Trophoblast cell (in vitro differentiated cells and primary cell): ENCODE data around the gene MBP.

ENCODE experiments used
- DNase-seq, 2 donors: peaks; one replicate each; pipeline ENCODE4 v3.0.0-alpha.2; 2016
- H2AFZ ChIP-seq: 2 replicates; pipeline ENCODE4 v1.6.1; 2013; ENCODE audit warnings: low read length, moderate library complexity, mild to moderate bottlenecking; ENCODE audit not compliant: insufficient read depth, poor library complexity
- H2AK5ac ChIP-seq: 2 replicates; pipeline ENCODE4 v1.6.1; 2013; ENCODE audit warnings: mild to moderate bottlenecking, low read length
- H2BK120ac ChIP-seq: 2 replicates; pipeline ENCODE4 v1.6.1; 2013; ENCODE audit warnings: low read length, mild to moderate bottlenecking, moderate library complexity; ENCODE audit not compliant: insufficient read depth, poor library complexity
- H2BK12ac ChIP-seq: 2 replicates; pipeline ENCODE4 v1.6.1; 2013; ENCODE audit warnings: mild to moderate bottlenecking, low read length, moderate library complexity
- H2BK5ac ChIP-seq: 2 replicates; pipeline ENCODE4 v1.6.1; 2013; ENCODE audit warnings: low read length, low read depth, moderate library complexity, mild to moderate bottlenecking; ENCODE audit not compliant: poor library complexity
- H3K14ac ChIP-seq: 2 replicates; pipeline ENCODE4 v1.6.1; 2013; ENCODE audit warnings: mild to moderate bottlenecking, low read length
- H3K18ac ChIP-seq: 2 replicates; pipeline ENCODE4 v1.6.1; 2013; ENCODE audit warnings: mild to moderate bottlenecking, low read length
- H3K23ac ChIP-seq: 2 replicates; pipeline ENCODE4 v1.6.1; 2013; ENCODE audit warnings: low read length
- H3K27ac ChIP-seq: 2 replicates; pipeline ENCODE4 v1.5.1; 2013; ENCODE audit warnings: low read depth, mild to moderate bottlenecking, inconsistent platforms, low read length, moderate library complexity
- H3K27me3 ChIP-seq: 2 replicates; pipeline ENCODE4 v1.6.1; 2013; ENCODE audit warnings: inconsistent platforms, mild to moderate bottlenecking, low read length, moderate library complexity; ENCODE audit not compliant: insufficient read depth
- H3K36me3 ChIP-seq, 2 experiments: 1 replicate in 1 of 2; 2 replicates in 1 of 2; pipeline ENCODE4 v1.6.1; 2013; ENCODE audit warnings: low read length in 2 of 2, mild to moderate bottlenecking in 2 of 2, moderate library complexity in 1 of 2; ENCODE audit not compliant: insufficient read depth in 2 of 2, control insufficient read depth in 1 of 2
- H3K4ac ChIP-seq: 2 replicates; pipeline ENCODE4 v1.6.1; 2013; ENCODE audit warnings: low read depth, mild to moderate bottlenecking, low read length, moderate library complexity
- H3K4me1 ChIP-seq, 2 experiments: 1 replicate in 1 of 2; 2 replicates in 1 of 2; pipeline ENCODE4 v1.6.1; 2013; ENCODE audit warnings: low read length in 2 of 2, mild to moderate bottlenecking in 2 of 2, moderate library complexity in 1 of 2; ENCODE audit not compliant: insufficient read depth in 2 of 2, control insufficient read depth in 1 of 2
- H3K4me2 ChIP-seq: 2 replicates; pipeline ENCODE4 v1.6.1; 2013; ENCODE audit warnings: inconsistent platforms, mild to moderate bottlenecking, low read length, moderate library complexity
- H3K4me3 ChIP-seq: 2 replicates; pipeline ENCODE4 v1.5.1; 2013; ENCODE audit warnings: mild to moderate bottlenecking, low read depth, low read length, inconsistent platforms
- H3K79me1 ChIP-seq: one replicate; pipeline ENCODE4 v1.6.1; 2013; ENCODE audit warnings: low read length
- H3K79me2 ChIP-seq: 2 replicates; pipeline ENCODE4 v1.6.1; 2013; ENCODE audit warnings: low read length, mild to moderate bottlenecking; ENCODE audit not compliant: control insufficient read depth, insufficient read depth, poor library complexity
- H3K9ac ChIP-seq: 2 replicates; pipeline ENCODE4 v1.6.1; 2013; ENCODE audit warnings: mild to moderate bottlenecking, low read length
- H3K9me3 ChIP-seq: 2 replicates; pipeline ENCODE4 v1.6.1; 2013; ENCODE audit warnings: low read depth, mild to moderate bottlenecking, control low read depth, inconsistent platforms, low read length; ENCODE audit not compliant: insufficient read depth
- H4K12ac ChIP-seq: 2 replicates; pipeline ENCODE4 v1.6.1; 2013; ENCODE audit warnings: low read depth, mild to moderate bottlenecking, low read length, moderate library complexity
- H4K8ac ChIP-seq: 2 replicates; pipeline ENCODE4 v1.6.1; 2013; ENCODE audit warnings: low read depth, mild to moderate bottlenecking, low read length, moderate library complexity
- H4K91ac ChIP-seq: one replicate; pipeline ENCODE4 v1.6.1; 2013; ENCODE audit warnings: low read depth, mild to moderate bottlenecking, low read length, moderate library complexity
- WGBS: extraction: QIAGEN DNeasy Blood & Tissue Kit; methylation state at CpG from one replicate; pipeline ENCODE4 v1.1.7; 2013; ENCODE audit warnings: missing lambda C conversion rate; ENCODE audit not compliant: insufficient read length, insufficient coverage; ENCODE audit errors: extremely low coverage; 5-methylcytosine and 5-hydroxymethylcytosine counted together

Gene MBP

DNA sequence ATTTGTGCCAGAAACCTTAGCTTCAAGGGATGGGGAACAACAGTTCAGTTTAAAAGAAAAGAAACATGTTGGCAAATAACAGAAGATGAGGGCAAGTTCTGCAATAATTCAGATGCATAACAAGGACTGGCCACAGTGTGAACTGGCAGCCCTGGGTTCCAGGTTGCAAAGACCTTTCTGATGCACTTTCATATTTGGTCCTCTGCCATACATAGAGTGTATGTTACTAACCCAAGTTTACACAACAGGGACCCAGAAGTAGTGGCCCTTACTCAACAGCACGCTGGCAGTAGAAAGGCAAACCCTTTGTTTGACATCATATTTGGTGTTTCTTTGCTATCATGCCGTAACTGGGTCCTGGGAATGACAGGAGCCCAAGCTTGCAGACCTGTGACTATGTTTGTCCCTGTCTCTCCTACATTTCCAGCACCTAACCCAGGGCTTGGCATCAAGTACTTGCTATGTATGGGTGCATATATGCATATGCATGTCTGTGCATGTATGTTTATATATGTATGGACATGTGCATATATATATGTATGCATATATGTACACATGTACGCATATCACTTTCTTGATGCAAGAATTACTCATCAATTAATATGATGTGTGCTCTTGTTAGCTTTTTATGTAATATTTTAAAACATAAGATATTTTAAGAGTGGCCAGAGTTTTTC, 94.3 kb downstream of the MBP start:
- Histone ChIP-seq H2BK5ac (no peak overlapping the region), H3K4me1 (no peaks in the 10 kb centered on the region), H2BK12ac (no peak overlapping the region), H3K4ac (no peak overlapping the region), H3K27me3 (no peaks in the 10 kb centered on the region), H3K4me3 (no peak overlapping the region), H3K9me3 (no peaks in the 10 kb centered on the region), H2BK120ac (no peak overlapping the region), H4K91ac (no peak overlapping the region), H3K27ac (no peak overlapping the region), H3K9ac (no peak overlapping the region), H3K18ac (no peak overlapping the region), H3K79me1 (no peaks in the 10 kb centered on the region), H3K4me2 (no peak overlapping the region), H2AK5ac (no peak overlapping the region), H4K8ac (no peak overlapping the region), H4K12ac (no peak overlapping the region), H3K79me2 (no peaks in the 10 kb centered on the region), H3K14ac (no peak overlapping the region), H3K36me3 (no peaks in the 10 kb centered on the region), H2AFZ (no peak overlapping the region), H3K23ac (no peak overlapping the region)
- DNase-seq: no peak
- no CpG with 5 or more reads among the region's 3 CpGs for WGBS

DNA sequence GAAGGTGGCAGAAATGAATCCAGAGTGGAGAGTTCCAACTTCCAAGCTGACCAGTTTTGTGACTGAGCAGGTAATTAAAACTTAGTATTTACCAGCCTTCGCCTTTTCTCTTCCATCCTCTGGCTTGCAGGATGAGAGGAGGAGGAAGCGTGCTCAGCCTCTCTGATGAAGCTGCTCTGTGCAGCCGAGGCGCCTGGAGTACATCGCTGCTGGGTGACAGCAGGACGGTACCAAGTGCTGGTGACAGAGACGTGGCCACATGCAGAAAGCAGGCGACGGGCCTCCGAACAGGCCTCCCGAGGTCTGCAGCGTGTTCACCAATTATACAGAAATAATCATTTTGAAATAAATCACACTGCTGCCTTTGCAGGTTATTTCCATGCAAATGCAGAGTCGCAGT, 95.0 kb downstream of the MBP start:
- no peak overlapping the region for H3K4me3 ChIP-seq
- no peak overlapping the region for H3K27ac ChIP-seq
- no peak overlapping the region for H3K14ac ChIP-seq
- no peak overlapping the region for H4K91ac ChIP-seq
- H4K8ac ChIP-seq: no peak overlapping the region
- no peaks in the 10 kb centered on the region for H3K27me3 ChIP-seq
- no peaks in the 10 kb centered on the region for H3K4me1 ChIP-seq
- WGBS: no CpG with 5 or more reads among the region's 13 CpGs
- peak overlapping the region; percentile 9 for H3K9ac ChIP-seq
- no peak for DNase-seq
- no peak overlapping the region for H2AK5ac ChIP-seq
- H3K4me2 ChIP-seq: no peak overlapping the region
- H3K36me3 ChIP-seq: no peaks in the 10 kb centered on the region
- H2BK5ac ChIP-seq: no peak overlapping the region
- H3K23ac ChIP-seq: no peak overlapping the region
- H2BK120ac ChIP-seq: no peak overlapping the region
- no peaks in the 10 kb centered on the region for H3K9me3 ChIP-seq
- H2AFZ ChIP-seq: no peak overlapping the region
- H3K4ac ChIP-seq: no peak overlapping the region
- no peaks in the 10 kb centered on the region for H3K79me1 ChIP-seq
- no peaks in the 10 kb centered on the region for H3K79me2 ChIP-seq
- no peak overlapping the region for H2BK12ac ChIP-seq
- no peak overlapping the region for H3K18ac ChIP-seq
- no peak overlapping the region for H4K12ac ChIP-seq

GRCh38 chr18:77035380-77036187, 97.0 kb downstream of the MBP start:
- H3K27ac ChIP-seq: no peak overlapping the region
- DNase-seq: peak in 1 of 2 donors; percentile 51
- no peaks in the 10 kb centered on the region for H3K79me2 ChIP-seq
- H3K36me3 ChIP-seq: no peaks in the 10 kb centered on the region
- H3K4ac ChIP-seq: no peak overlapping the region
- H3K23ac ChIP-seq: no peak overlapping the region
- no peak overlapping the region for H3K18ac ChIP-seq
- WGBS: no CpG with 5 or more reads among the region's 12 CpGs
- H2AFZ ChIP-seq: no peak overlapping the region
- no peak overlapping the region for H3K14ac ChIP-seq
- H3K9ac ChIP-seq: no peak overlapping the region
- no peaks in the 10 kb centered on the region for H3K79me1 ChIP-seq
- no peak overlapping the region for H2AK5ac ChIP-seq
- no peak overlapping the region for H2BK120ac ChIP-seq
- H2BK12ac ChIP-seq: no peak overlapping the region
- H3K4me2 ChIP-seq: no peak overlapping the region
- no peak overlapping the region for H4K12ac ChIP-seq
- H3K9me3 ChIP-seq: no peaks in the 10 kb centered on the region
- no peak overlapping the region for H3K4me3 ChIP-seq
- H4K91ac ChIP-seq: no peak overlapping the region
- H3K27me3 ChIP-seq: no peaks in the 10 kb centered on the region
- H4K8ac ChIP-seq: no peak overlapping the region
- H2BK5ac ChIP-seq: no peak overlapping the region
- H3K4me1 ChIP-seq: no peaks in the 10 kb centered on the region

DNA sequence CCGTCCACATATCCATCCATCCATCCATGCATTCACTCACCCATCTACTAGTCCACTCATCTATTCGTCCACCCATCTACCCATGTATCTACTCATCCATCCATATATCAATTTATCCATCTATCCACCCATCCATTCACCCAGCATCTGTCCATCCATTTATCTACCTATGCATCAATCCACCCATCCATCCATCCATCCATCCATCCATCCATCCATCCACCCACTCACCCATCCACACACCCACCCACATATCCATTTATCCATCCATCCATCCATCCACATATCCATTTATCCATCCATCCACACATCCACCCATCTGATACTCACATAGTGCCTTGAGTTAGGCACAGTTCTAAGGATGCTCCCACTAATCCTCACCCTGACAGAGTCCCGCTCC, 99.0 kb downstream of the MBP start:
- H3K14ac ChIP-seq: no peak overlapping the region
- H3K4me3 ChIP-seq: no peak overlapping the region
- no peak overlapping the region for H2AK5ac ChIP-seq
- H3K79me2 ChIP-seq: no peaks in the 10 kb centered on the region
- no peak overlapping the region for H3K9ac ChIP-seq
- H3K27ac ChIP-seq: no peak overlapping the region
- H3K4me1 ChIP-seq: no peaks in the 10 kb centered on the region
- no peaks in the 10 kb centered on the region for H3K9me3 ChIP-seq
- H3K4me2 ChIP-seq: no peak overlapping the region
- H3K4ac ChIP-seq: no peak overlapping the region
- no peak overlapping the region for H3K18ac ChIP-seq
- no peak overlapping the region for H3K23ac ChIP-seq
- H4K91ac ChIP-seq: no peak overlapping the region
- no peak overlapping the region for H4K8ac ChIP-seq
- no peak overlapping the region for H4K12ac ChIP-seq
- no peaks in the 10 kb centered on the region for H3K79me1 ChIP-seq
- H2BK5ac ChIP-seq: no peak overlapping the region
- no peak for DNase-seq
- H2BK120ac ChIP-seq: no peak overlapping the region
- H2BK12ac ChIP-seq: no peak overlapping the region
- H2AFZ ChIP-seq: no peak overlapping the region
- H3K27me3 ChIP-seq: no peaks in the 10 kb centered on the region
- H3K36me3 ChIP-seq: no peaks in the 10 kb centered on the region
- 100% methylated on average over 2 of the region's 3 CpGs for WGBS
